ENCODE data around the gene CRYBG1. TPM values are rescaled to one million over a fixed set of nuclear protein-coding genes. Genes with fewer than 3 reads are reported as not detected.

The CRYBG1 gene
- total RNA-seq, 1 experiment from 2014 or later, result 45.2 TPM

DNA sequence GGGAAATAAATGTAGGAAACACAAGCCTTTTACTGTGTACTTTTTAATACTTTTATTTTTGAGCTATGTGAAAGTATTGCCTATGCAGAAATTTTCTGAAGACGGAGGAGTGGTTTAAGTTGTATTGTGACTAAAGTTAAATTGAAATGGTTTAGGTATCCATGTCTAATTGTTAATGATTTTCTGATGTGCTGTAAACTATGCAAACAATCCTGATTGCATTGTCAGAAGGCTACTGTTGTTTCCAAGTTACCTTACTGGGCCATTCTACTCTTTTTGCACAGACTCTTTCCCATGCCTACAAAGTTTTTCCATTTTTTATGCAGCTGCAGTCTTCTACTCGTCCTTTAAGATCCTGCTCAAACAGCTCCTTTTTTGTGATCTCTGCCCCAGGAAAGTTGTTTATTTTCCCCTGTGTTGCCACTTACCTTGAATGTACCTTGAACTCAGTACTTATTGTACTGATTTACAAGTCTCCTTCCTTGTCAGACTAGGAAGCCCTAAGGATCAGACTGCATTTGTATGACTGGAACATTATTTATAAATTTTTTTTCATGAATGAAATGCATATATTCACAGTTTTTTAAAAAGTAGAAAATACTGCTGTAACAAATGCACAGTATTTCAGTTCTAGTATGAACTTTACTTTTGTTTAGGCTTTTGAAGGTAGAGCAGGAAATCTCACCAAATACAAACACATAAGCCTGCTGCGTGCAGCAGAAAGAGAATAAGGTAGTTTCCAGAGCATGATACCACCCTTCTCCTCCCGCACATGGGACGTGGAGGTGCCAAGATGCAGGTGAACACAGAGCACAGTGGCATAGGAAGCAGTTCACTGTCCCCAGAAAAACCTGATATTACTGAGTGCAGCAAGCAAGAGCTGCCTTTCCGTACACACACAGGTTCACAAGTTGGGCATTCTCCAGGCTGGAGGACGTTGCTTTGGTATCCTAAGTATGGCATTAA, 97.8 kb downstream of the CRYBG1 start:
- DNase-seq (ENCODE audit: low spot score), result no peak

DNA sequence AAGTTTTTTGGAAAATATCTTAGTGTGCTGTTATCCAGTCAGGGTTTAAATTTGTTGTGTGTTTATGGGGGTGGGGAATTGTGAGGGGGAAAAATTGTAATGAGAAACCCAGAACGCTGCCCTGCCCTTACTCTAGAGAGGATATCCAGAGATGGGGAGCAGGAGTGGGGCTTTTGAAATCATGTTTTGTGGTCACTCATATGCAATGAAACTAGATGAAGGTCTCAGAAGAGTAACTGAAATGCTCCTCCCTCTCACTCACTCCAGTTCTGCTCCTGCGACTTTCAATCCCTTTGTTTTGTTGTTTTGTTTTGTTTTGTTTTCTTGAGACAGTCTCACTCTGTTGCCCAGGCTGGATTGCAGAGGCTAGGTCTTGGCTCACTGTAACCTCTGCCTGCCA, 100.0 kb downstream of the CRYBG1 start:
- no peak for DNase-seq (ENCODE audit: low spot score)

DNA sequence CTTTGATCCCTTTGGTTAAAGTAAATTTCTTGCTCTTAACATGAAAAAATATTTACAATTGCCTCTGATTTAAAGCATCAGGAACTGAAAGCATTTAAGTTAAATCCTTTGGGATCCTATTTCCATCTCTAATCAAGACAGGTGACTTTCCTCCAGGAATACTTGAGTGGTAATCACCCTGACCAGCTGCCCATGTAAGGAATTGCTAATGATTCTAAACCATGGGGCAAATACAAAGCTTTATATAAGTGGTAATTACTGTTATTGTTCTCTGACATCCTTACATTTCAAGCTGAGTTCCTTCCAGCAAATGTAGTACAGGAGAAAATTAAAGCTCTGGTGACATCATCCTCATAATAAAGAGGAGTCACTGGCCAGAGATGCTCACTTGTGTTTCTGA, 100.6 kb downstream of the CRYBG1 start:
- DNase-seq (ENCODE audit: low spot score), result no peak

DNA sequence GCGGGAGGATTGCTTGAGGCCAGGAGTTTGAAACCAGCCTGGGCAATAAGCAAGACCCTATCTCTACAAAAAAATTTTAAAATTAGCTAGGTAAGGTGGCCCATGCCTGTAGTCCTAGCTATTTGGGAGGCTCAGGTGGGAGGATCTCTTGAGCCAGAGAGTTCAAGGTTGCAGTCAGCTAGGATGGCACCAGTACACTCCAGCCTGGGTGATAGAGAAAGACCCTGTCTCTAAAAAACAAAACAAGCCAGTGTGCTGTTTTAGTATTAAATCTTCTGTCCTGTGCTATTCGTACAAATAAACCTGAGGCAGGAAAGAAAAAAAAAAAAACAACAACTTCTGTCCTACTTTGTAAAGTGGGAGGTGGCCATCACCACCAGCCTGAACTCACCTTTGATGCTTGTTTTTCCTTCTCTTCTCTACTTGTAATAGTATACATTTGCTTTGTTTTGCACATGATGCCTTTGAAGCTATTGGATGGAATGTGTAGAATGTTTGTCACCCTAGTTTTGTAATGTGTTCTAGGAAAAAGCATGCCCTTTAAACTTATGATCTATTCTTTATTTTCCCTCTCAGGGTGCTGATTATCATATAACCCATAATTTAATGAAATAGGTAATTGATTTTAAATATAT, 102.5 kb downstream of the CRYBG1 start:
- DNase-seq (ENCODE audit: low spot score), result no peak

DNA sequence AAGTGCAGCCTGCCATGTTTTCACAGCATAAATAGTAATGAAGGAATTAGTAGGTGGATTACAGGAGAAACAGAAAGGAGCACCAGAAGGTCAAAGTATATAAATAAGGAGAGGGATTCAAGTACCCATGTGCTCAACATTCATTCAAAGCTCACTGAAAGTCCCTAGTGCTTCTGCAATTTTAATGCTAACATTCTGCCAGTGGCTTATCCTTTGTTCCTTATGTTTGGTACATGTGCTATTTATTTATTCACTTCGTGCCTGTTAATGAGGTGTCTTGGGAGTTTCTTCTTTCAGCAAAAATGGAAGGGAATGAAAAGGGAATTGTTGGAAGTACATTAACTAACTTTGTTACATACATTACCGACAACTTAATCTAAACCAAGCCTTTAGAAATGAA, 105.7 kb downstream of the CRYBG1 start:
- no peak for DNase-seq (ENCODE audit: low spot score)

DNA sequence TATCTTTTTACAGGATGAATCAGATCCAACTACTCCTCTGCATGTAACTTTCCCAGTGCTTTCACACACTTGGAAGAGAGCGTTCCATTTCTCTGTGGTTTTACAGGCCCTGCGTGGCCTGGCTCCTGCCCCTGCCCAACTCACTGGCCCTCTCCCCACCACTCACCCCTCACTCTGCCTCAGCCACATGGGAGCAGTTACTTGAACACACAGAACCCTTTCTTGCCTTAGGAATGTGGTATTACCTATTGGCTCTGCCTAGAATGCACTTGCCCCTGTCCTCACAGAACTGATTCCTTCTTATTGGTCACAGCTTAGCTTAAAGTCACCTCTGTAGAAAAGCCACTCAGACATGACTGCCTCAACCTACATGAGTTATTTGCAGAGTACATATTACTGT, 108.4 kb downstream of the CRYBG1 start:
- DNase-seq (ENCODE audit: low spot score), result no peak

DNA sequence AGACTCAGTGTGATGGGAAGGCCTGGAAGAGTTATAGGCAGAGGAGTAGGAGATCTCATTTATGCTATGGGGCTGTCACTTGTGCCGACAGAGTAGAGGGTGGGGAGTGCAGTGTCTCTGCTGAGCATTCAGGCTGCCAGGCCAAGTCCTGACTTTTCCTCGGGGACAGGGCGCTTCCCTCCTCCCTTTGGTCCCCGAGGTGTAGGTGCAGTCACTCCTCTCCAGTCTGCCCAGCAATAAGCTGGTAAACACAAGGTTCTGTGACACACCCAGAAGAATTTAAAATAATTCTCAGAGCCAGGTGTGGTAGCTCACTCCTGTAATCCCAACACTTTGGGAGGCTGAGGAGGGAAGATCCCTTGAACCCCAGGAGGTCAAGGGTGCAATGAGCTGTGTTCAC, 109.4 kb downstream of the CRYBG1 start:
- DNase-seq (ENCODE audit: low spot score), result no peak

DNA sequence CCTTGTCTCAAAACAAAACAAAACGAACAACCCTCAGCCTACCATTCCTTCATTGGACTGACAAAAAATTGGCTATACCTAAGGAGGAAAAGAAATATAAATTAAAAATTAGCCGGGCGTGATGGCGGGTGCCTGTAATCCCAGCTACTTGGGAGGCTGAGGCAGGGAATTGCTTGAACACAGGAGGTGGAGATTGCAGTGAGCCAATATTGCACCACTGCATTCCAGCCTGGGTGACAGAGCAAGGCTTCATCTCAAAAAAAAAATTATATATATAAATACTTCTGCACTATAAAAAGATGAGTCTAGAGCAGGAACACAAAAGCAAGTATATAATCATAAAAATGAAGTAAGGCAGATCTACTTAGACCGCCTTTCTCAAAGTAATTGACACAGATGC, 109.8 kb downstream of the CRYBG1 start:
- DNase-seq (ENCODE audit: low spot score), result no peak

DNA sequence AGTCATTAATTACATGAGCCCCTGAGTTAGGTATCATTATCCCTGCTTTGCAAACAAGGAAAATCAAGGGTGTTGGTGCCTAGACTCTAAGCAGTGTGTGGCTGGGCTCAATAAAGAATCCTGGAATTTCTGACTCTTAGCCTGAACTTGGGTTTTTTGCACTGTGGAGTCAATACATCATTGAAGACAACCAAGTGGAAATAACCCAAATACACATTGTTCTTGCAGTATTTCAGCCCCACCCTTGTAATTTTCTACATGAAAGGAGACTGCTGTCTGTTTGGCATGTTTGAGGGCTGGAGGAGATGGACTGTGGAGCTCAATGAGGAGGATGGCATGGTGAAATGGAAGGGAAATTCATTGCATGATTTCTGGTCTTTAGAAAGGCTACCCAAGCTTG, 110.3 kb downstream of the CRYBG1 start:
- DNase-seq (ENCODE audit: low spot score), result no peak

DNA sequence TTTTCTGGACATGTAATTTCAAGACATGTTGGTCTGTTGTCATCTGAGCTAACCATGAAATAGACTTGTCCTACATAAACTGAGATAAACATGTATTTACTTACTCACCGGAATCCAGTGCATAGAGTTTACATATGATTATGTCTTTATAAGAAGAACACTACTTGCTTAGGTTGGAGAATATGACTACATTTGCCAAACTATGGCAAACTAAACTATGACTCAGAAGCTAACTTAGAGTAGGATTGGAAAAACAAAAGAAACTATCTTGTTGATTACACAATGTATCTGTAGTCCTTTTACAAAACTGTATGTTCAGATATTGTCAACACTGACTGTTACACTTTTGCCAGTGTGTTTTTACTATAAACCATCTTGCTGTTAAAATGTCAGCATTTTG, 113.3 kb downstream of the CRYBG1 start:
- peak; percentile 28 for DNase-seq (ENCODE audit: low spot score)

DNA sequence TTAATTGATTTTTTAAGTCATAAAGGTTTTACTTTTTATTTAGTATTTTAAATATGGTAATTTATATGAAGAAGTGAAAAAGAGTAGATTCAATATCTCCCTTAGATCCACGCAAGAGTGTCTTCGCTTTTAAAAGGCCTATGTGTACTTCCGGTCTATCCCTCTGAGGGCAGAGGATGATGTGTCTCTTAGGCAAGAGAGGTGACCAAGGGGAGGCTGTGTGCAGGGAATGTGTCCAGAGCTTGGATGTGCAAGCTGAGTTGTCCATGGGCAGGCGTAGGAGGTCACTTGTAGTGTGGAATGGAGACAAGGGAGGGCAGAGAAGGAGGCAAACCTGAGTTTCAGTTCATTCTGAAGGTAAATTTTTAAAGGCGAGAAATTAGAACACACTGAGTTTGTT, 113.9 kb downstream of the CRYBG1 start:
- no peak for DNase-seq (ENCODE audit: low spot score)

DNA sequence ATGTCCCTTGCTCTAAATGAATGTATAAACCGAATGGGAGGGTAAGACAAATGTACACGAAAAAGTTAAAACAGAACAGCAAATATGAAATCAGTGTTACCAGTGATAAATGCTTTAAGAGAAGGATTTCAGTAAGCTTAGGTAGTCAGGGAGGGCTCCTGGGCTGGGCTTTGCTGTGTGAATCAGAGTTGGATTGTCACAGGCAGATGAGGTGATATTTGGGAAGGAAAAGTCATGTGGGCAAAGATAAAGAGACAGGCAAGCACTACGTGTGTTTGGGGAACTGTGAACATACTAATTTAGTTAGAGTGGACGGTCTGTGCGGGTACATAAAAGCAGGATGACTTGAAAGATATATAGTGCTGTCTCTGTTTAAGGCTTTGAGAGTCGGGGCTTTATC, 114.8 kb downstream of the CRYBG1 start:
- DNase-seq (ENCODE audit: low spot score), result peak; percentile 15

DNA sequence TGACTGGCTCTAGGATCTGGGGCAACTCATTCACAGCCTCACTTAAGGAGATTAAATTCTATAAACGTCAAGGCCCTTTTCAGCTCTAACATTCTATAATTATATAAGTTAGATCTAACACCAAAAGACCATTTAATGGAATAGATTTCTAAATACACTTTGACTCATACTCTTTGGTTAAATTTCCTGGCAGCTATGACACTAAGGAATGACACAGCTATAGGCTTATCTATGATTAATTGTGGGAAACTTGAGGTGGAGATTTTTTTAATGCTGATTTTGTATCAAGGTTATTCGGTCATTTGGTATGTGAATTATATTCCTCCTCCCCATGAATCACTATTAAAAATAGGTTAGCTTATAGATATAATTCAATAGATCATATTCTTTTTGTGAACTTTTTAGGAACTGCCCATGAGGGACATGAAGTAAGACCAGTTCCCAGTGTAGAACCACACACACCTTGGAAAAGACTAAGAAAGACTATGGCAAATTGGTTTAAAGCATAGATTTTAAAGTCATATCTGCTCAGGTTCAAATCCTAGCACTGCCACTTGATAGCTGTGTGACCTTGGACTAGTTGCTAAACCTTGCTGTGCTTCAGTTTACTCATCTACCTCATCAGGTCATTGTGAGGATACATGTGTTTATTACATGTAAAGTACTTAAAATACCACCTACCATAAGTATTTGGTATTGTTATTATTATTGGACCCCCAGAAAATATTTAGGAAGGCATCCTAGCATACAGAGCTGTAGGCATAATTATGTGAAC, 116.0 kb downstream of the CRYBG1 start:
- peak; percentile 83 for DNase-seq (ENCODE audit: low spot score)

DNA sequence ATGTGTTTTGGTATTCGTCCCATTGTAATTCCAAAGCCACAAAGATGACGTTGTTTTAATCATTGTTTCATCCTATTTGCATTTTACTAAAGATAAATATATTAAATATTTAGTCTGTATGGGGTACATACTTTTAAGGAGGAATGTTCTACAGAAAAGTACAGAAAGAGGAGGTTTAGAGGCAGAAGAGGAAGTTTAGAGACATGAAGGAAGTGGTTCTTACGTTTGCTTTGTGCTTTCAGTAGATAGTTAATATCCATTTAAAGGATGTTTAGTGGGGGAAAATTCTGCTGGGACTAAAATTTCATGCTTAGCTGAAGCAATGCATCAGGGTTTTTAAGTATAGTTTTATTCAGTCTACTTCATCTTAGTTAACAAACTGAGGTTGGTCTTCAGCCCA, 116.6 kb downstream of the CRYBG1 start:
- no peak for DNase-seq (ENCODE audit: low spot score)

DNA sequence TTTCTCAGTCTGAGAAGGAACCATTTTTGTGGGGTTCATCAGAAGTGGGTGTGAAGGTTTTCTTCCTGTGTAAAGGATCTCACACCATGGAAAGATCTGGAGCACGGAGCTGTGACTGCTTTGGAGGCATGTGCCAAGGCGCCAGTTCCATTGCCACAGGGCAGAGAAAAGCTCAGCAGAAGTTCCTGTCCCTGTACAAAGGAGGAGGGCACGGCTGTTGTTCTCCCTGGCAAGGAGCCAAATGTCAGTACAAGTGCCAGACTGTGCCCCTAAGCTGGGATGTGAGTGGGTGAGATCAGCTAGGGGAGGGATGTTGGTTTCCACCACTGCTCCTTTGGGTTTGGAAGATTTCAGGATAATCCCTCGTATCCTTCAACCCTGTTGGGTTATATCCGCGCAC, 117.3 kb downstream of the CRYBG1 start:
- no peak for DNase-seq (ENCODE audit: low spot score)

DNA sequence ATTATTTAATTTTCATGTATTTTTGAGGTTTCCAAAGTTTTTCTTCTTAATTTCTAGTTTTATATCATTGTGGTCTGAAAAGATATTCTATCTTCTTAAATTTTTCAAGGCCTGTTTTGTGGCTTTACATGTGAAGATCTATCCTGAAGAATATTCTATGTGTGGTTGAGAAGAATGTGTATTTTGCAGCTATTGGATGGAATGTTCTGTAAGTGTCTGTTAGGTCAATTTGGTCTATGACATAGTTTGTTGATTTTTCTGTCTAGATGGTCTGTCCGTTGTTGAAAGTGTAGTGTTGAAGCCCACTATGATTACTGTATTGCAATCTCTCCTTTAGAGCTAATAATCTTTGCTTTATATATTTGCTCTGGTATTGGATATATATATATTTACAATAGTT, 125.7 kb downstream of the CRYBG1 start:
- DNase-seq (ENCODE audit: low spot score), result no peak

DNA sequence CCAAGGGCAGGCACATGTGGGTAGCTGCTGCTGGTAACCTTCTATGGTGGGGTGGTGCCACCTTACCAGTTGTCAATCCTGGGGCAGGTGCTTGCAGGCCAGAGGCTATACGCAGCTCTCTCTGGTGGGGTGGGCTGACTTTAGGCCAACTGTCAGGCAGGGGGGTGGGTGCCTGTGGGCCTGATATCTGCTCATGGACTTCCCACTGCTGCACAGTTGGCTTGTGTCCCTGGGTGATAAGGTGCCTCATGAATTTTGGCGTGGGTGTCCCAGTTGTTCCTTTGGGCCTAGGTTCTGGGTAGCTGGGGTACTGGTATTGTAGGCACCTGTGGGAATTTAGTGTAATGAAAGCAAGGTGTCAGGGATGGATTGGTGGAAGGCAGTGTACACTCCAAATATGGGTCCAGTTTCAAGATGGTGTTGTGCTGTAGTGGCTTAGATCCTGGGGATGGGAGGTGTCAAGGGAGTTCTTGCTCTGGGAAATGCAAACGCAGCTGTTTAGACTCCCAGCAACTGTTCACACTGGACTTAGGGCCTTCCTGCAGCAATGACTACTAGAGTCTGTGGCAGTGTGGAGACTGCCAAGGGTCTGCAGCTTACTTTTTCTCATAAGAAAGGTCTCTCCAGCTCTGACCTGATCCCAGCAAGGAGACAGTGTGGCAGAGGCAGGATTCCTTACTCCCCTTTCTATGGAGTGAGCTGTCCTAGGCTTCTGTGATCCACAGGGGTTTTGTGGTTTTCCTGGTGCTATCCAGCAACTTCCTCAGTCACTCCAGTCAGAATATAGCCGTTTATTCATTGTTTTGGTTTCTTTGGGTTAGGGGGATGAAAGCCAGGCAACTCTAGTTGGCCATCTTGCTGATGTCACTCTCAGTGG, 128.2 kb downstream of the CRYBG1 start:
- DNase-seq (ENCODE audit: low spot score), result peak; percentile 35

DNA sequence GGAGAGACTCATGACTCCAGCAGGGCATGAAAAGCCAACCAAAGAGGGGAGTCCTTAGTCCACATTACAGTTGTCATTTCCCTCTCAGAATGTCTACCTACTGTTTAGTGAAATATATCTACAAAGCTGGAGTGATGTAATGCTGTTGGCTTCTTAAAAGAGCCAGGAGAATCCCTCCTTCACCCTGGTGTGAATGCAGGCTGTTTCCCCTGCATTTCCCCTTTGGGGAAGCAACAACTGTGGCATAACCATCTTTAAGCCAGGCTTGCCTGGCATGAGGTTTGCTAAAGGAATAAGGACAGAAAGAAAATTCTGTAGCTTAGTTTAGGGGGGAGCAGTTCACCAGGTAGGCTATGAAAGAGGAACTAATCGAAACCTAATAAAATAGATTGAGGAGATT, 129.5 kb downstream of the CRYBG1 start:
- DNase-seq (ENCODE audit: low spot score), result no peak

DNA sequence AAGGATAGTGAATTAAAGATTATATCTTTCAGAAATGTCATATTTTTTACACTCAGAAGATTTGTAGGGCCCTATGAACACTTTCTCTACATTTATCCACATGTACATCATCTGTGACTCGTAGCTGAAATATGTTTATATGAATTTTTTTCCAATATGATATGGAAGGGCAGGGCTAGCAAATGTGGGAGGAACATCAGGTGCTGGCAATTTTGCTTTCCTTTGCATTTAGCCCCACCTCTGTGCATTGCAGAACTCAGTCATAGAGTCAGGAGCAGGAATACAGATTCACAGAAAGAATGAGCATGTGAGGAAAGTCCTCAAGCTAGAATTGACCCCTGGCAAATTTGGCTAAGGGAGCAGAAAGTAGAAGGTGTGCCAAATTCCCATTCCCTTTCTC, 129.9 kb downstream of the CRYBG1 start:
- no peak for DNase-seq (ENCODE audit: low spot score)

DNA sequence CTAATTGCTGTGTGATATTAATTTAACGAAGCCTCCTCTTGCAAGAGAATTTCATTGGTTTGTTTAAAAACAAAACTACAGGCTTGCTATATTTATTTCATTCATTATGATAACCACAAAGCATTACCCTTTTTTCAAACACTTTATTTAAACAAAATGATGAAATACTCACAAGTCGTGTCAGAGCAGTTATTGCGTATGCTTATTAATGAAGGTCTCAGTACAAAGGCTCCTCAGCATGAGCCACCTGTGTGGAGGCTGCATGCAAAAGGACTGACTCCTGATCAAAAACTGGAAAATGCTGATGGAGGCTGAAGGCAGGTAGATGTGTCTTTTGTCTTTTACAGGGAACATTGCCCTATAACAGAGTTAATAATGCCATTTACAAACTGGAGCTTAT, 130.5 kb downstream of the CRYBG1 start:
- DNase-seq (ENCODE audit: low spot score), result no peak

DNA sequence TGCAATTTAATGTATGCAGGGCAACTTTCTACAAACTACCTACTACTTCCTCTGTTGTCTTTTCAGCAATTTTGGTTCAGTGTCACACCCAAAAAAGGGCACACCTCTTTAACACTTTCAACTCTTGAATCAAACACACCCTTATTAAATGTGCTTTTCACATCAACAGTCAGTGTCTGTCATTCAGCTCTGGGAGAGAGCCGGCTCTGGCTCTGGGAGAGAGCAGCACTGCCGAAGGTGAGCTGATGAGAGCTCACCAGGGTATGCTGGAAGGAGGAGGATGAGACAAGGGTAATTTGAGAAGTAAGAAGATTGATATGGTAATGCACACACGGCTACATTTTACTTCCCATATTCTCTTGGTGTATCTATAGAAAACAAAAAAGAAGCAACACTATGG, 134.5 kb downstream of the CRYBG1 start:
- DNase-seq (ENCODE audit: low spot score), result no peak

DNA sequence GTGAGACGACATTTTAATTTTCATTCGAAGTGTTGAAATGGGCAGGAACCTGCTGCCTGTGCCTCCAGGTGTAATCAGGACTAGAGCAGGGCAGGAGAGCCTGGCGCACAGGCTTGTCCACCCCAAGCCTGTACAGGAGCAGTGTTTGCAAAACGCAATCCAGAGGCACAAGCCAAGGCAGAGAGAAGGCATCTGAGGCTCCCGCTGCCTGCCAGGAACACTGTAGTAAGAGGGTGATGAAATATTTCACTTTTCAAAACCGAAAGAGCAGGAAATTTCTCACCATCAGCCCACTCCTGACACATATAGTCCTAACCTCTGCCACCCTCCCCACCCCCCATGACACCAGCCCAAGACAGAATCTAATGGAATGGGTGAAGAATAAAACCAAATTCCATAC, 136.3 kb downstream of the CRYBG1 start:
- DNase-seq (ENCODE audit: low spot score), result no peak
